HL-60 (cell line): ENCODE measurements around the gene EGFL7.

ENCODE experiments used
- DNase-seq, 2 experiments: peaks; one replicate each; pipeline ENCODE4 v3.0.0-alpha.2; 2010 to 2020; ENCODE audit warnings: low read depth in 1 of 2, low spot score in 1 of 2
- H3K27ac ChIP-seq: fragments of 250-450 bp; sonication (Bioruptor Pico); replicated peaks from 2 replicates; pipeline ENCODE4 v1.5.1; 2020; ENCODE audit warnings: mild to moderate bottlenecking, moderate library complexity
- H3K27me3 ChIP-seq: fragments of 250-450 bp; sonication (Bioruptor Pico); 2 replicates; pipeline ENCODE4 v1.5.1; 2021; ENCODE audit warnings: mild to moderate bottlenecking, moderate library complexity; ENCODE audit not compliant: insufficient read depth, poor library complexity, severe bottlenecking
- H3K4me3 ChIP-seq: replicated peaks from 2 replicates; pipeline ENCODE4 v1.5.1; 2011; ENCODE audit warnings: mild to moderate bottlenecking, control low read depth, low read length; ENCODE audit not compliant: insufficient read depth
- CTCF ChIP-seq: IDR thresholded peaks from one replicate; pipeline ENCODE4 v1.5.1; 2011; ENCODE audit warnings: low read length, control low read depth, inconsistent platforms; ENCODE audit not compliant: insufficient read depth
- GABPA ChIP-seq: IDR thresholded peaks from 2 replicates; pipeline ENCODE4 v1.6.1; 2012; ENCODE audit warnings: low read depth
- POLR2AphosphoS5 ChIP-seq: IDR thresholded peaks from 2 replicates; pipeline ENCODE4 v1.6.1; 2012; ENCODE audit warnings: low read depth
- REST ChIP-seq: IDR thresholded peaks from 2 replicates; pipeline ENCODE4 v1.6.1; 2012; ENCODE audit warnings: low read depth; ENCODE audit not compliant: insufficient replicate concordance
- SPI1 ChIP-seq: IDR thresholded peaks from 2 replicates; pipeline ENCODE4 v1.6.1; 2012; ENCODE audit warnings: low read depth, mild to moderate bottlenecking, borderline replicate concordance

Gene EGFL7

GRCh38 chr9:136690104-136690805 is 27.5 kb downstream of the EGFL7 start:
- no peak for DNase-seq
- H3K27ac ChIP-seq = no peak overlapping the region
- no peaks in the 10 kb centered on the region for H3K27me3 ChIP-seq
- H3K4me3 ChIP-seq = no peak overlapping the region
- no peak for TF ChIP-seq REST
- no peak for TF ChIP-seq POLR2AphosphoS5
- TF ChIP-seq SPI1 = no peak
- no peak for TF ChIP-seq CTCF
- TF ChIP-seq GABPA = no peak

GRCh38 chr9:136690806-136691261 is 28.1 kb downstream of the EGFL7 start:
- TF ChIP-seq REST (no peak), CTCF (no peak), GABPA (no peak), POLR2AphosphoS5 (no peak), SPI1 (no peak)
- no peak for DNase-seq
- no peak overlapping the region for H3K27ac ChIP-seq
- no peaks in the 10 kb centered on the region for H3K27me3 ChIP-seq
- H3K4me3 ChIP-seq = no peak overlapping the region

GRCh38 chr9:136691316-136692184 is 28.8 kb downstream of the EGFL7 start:
- Histone ChIP-seq H3K27me3 (no peaks in the 10 kb centered on the region), H3K4me3 (no peak overlapping the region), H3K27ac (no peak overlapping the region)
- no peak for DNase-seq
- TF ChIP-seq POLR2AphosphoS5 (no peak), GABPA (no peak), SPI1 (no peak), CTCF (no peak), REST (no peak)
